Measurements from ENCODE around the gene NTN1.

The NTN1 gene

GRCh38 chr17:9026741-9027140, 5.4 kb downstream of the NTN1 start:
- H3K4me3 ChIP-seq (ENCODE audit: low read depth, low read length) = no peak overlapping the region
- no peak for TF ChIP-seq CTCF (IDR thresholded peaks at IDR 0.05; ENCODE audit: borderline replicate concordance, insufficient read depth, low read depth, low read length)

GRCh38 chr17:9028202-9028987, 7.1 kb downstream of the NTN1 start:
- no peak for TF ChIP-seq CTCF (IDR thresholded peaks at IDR 0.05; ENCODE audit: borderline replicate concordance, insufficient read depth, low read depth, low read length)
- H3K4me3 ChIP-seq (ENCODE audit: low read depth, low read length) = no peak overlapping the region

GRCh38 chr17:9028988-9029570, 7.8 kb downstream of the NTN1 start:
- no peak overlapping the region for H3K4me3 ChIP-seq (ENCODE audit: low read depth, low read length)
- TF ChIP-seq CTCF (IDR thresholded peaks at IDR 0.05; ENCODE audit: borderline replicate concordance, insufficient read depth, low read depth, low read length) = no peak

GRCh38 chr17:9032151-9032550, 10.8 kb downstream of the NTN1 start:
- no peak for TF ChIP-seq CTCF (IDR thresholded peaks at IDR 0.05; ENCODE audit: borderline replicate concordance, insufficient read depth, low read depth, low read length)
- no peak overlapping the region for H3K4me3 ChIP-seq (ENCODE audit: low read depth, low read length)

GRCh38 chr17:9032583-9032982, 11.3 kb downstream of the NTN1 start:
- no peak overlapping the region for H3K4me3 ChIP-seq (ENCODE audit: low read depth, low read length)
- no peak for TF ChIP-seq CTCF (IDR thresholded peaks at IDR 0.05; ENCODE audit: borderline replicate concordance, insufficient read depth, low read depth, low read length)

GRCh38 chr17:9035249-9035648, 13.9 kb downstream of the NTN1 start:
- no peak for TF ChIP-seq CTCF (IDR thresholded peaks at IDR 0.05; ENCODE audit: borderline replicate concordance, insufficient read depth, low read depth, low read length)
- H3K4me3 ChIP-seq (ENCODE audit: low read depth, low read length) = no peak overlapping the region

- no peak overlapping the region for H3K4me3 ChIP-seq (ENCODE audit: low read depth, low read length)
- TF ChIP-seq CTCF (IDR thresholded peaks at IDR 0.05; ENCODE audit: borderline replicate concordance, insufficient read depth, low read depth, low read length) = no peak
These were observed 15.0 kb downstream of the NTN1 start for GRCh38 chr17:9036336-9036735.

Data from GM12875 (cell line).